Hematopoietic multipotent progenitor cell treated with erythropoietin and hydrocortisone succinate and interleukin-3 and kit ligand, for 6 days (in vitro differentiated cells): ENCODE results near the gene COL8A1.
A peak's percentile ranks its signal among the peaks of the same experiment; 100 is the strongest.
"Not testable (repeated sequence)": the region's sequence is repeated elsewhere in the genome, so short reads cannot be mapped to it uniquely, and the experiment has no call there.

Experiments
- DNase-seq: peaks from one replicate; pipeline ENCODE4 v3.0.0-alpha.2; 2015

Gene COL8A1

GRCh38 chr3:99712291-99712954, 74.0 kb downstream of the COL8A1 start:
- DNase-seq: no peak

GRCh38 chr3:99713440-99713839, 75.0 kb downstream of the COL8A1 start:
- no peak for DNase-seq

GRCh38 chr3:99714146-99714545, 75.8 kb downstream of the COL8A1 start:
- no peak for DNase-seq

- no peak for DNase-seq
Observed at GRCh38 chr3:99714575-99714974, 76.2 kb downstream of the COL8A1 start.

- DNase-seq: no peak
Observed at GRCh38 chr3:99716463-99716995, 78.1 kb downstream of the COL8A1 start.

GRCh38 chr3:99720985-99721632, 82.7 kb downstream of the COL8A1 start:
- DNase-seq: no peak

- no peak for DNase-seq
Observed at GRCh38 chr3:99721633-99722007, 83.2 kb downstream of the COL8A1 start.

GRCh38 chr3:99724276-99724675, 85.9 kb downstream of the COL8A1 start:
- no peak for DNase-seq

GRCh38 chr3:99730870-99731269, 92.5 kb downstream of the COL8A1 start:
- no peak for DNase-seq

GRCh38 chr3:99731499-99731898, 93.1 kb downstream of the COL8A1 start:
- no peak for DNase-seq

GRCh38 chr3:99740371-99740770, 102.0 kb downstream of the COL8A1 start:
- not testable (repeated sequence) for DNase-seq

- DNase-seq: no peak
Observed at GRCh38 chr3:99741588-99741987, 103.2 kb downstream of the COL8A1 start.

GRCh38 chr3:99747915-99748314, 109.5 kb downstream of the COL8A1 start:
- no peak for DNase-seq

GRCh38 chr3:99751649-99752048, 113.3 kb downstream of the COL8A1 start:
- no peak for DNase-seq

- peak; percentile 74 for DNase-seq
Observed at GRCh38 chr3:99753268-99753975, 115.0 kb downstream of the COL8A1 start.

GRCh38 chr3:99755831-99756230, 117.4 kb downstream of the COL8A1 start:
- DNase-seq: no peak

GRCh38 chr3:99757966-99758365, 119.6 kb downstream of the COL8A1 start:
- no peak for DNase-seq

GRCh38 chr3:99758502-99759177, 120.2 kb downstream of the COL8A1 start:
- no peak for DNase-seq

- DNase-seq: no peak
Observed at GRCh38 chr3:99760031-99760430, 121.6 kb downstream of the COL8A1 start.

GRCh38 chr3:99760629-99761028, 122.2 kb downstream of the COL8A1 start:
- no peak for DNase-seq

GRCh38 chr3:99761415-99762165, 123.2 kb downstream of the COL8A1 start:
- DNase-seq: no peak

- DNase-seq: no peak
Observed at GRCh38 chr3:99762901-99763300, 124.5 kb downstream of the COL8A1 start.

GRCh38 chr3:99764377-99764776, 126.0 kb downstream of the COL8A1 start:
- DNase-seq: no peak
